Uterus (tissue), 4 donors: ENCODE results near the gene SPOCK1. TPM values are rescaled to one million over a fixed set of nuclear protein-coding genes. Genes with fewer than 3 reads are reported as not detected.

Experiments used
- DNase-seq, 2 donors: peaks; one replicate each; pipeline ENCODE4 v3.0.0-alpha.2; 2019 to 2020
- H3K27ac ChIP-seq, 2 donors: fragments of 200-600 bp; sonication (generic); 1 replicate in 1 of 2; 2 replicates in 1 of 2; pipeline ENCODE4 v1.5.1; 2016 to 2018
- H3K27me3 ChIP-seq, 2 donors: fragments of 200-600 bp; sonication (generic); one replicate each; pipeline ENCODE4 v1.5.1; 2018 to 2019; ENCODE audit warnings: control low read depth in 1 of 2
- H3K36me3 ChIP-seq, 2 donors: fragments of 200-600 bp; sonication (generic); one replicate each; pipeline ENCODE4 v1.5.1; 2019; ENCODE audit warnings: control low read depth in 1 of 2
- H3K4me1 ChIP-seq, 2 donors: fragments of 200-600 bp; sonication (generic); one replicate each; pipeline ENCODE4 v1.5.1; 2018 to 2019; ENCODE audit warnings: control low read depth in 1 of 2
- H3K4me3 ChIP-seq, 2 donors: fragments of 200-600 bp; sonication (generic); 1 replicate in 1 of 2; 2 replicates in 1 of 2; pipeline ENCODE4 v1.5.1; 2018 to 2019; ENCODE audit warnings: mild to moderate bottlenecking in 1 of 2
- H3K9me3 ChIP-seq, 2 donors: fragments of 200-600 bp; sonication (generic); one replicate each; pipeline ENCODE4 v1.5.1; 2019; ENCODE audit warnings: control low read depth in 1 of 2
- POLR2A ChIP-seq, 2 donors: fragments of 450-650 bp; IDR thresholded peaks; one replicate each; pipeline ENCODE4 v1.6.1; 2016; ENCODE audit warnings: antibody characterized with exemption in 2 of 2, mild to moderate bottlenecking in 1 of 2, moderate library complexity in 1 of 2
- intact Hi-C: fragments of 100-400 bp; cut with DNase I; formaldehyde crosslinking; loops from one replicate; pipeline ENCODE4 v1.15.1; 2023; ENCODE audit warnings: low total_unique reads
- total RNA-seq, 4 donors: library from RNA; depleted of rRNA in 3 of 4; stranded (reverse); fragments of >200 nt in 3 of 4; gene quantifications; one replicate each; pipeline versions ENCODE4 v1.1.0 to v1.2.4, GENCODE V29; 2014 to 2023
- TF ChIP-seq, protein P1 (sequence below), 4 experiments: fragments of 200-600 bp in 2 of 4; fragments of 450-650 bp in 2 of 4; sonication (generic) in 2 of 4; IDR thresholded peaks; one replicate each; pipeline ENCODE4 v1.5.1; 2016 to 2019; ENCODE audit warnings: antibody characterized with exemption in 4 of 4, mild to moderate bottlenecking in 2 of 4, moderate library complexity in 1 of 4
- donor health status: DM: yes; HTN: yes; CAD: no.

SPOCK1 gene
- total RNA-seq, 4 donors from 2014 or later, result 31.8 to 131 (median 45.1) TPM

DNA sequence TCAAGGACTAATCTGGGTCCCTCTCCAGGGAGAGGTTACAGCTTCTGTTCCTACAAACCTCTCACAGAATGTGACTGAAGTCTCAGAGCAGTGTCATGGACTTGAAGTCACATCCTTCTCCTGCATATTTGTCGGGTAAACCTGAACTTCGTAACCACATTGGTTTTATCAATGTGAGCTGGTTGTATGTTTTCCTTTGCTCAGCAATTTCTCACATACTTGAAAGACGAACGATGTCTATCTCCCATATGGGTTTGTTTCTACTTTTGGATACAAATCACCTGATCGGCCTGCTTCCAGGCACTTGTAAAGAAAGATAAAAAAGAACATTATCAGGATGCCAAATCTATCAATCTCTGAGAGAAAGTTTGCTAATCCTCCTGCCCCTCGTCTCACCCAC, 411.0 kb downstream of the SPOCK1 start:
- Histone ChIP-seq H3K27ac (no peak overlapping the region), H3K27me3 (no peaks in the 10 kb centered on the region), H3K9me3 (no peaks in the 10 kb centered on the region), H3K36me3 (no peaks in the 10 kb centered on the region), H3K4me1 (no peaks in the 10 kb centered on the region), H3K4me3 (no peak overlapping the region)
- TF ChIP-seq POLR2A (IDR thresholded peaks at IDR 0.05), result no peak
- TF ChIP-seq, protein P1, sequence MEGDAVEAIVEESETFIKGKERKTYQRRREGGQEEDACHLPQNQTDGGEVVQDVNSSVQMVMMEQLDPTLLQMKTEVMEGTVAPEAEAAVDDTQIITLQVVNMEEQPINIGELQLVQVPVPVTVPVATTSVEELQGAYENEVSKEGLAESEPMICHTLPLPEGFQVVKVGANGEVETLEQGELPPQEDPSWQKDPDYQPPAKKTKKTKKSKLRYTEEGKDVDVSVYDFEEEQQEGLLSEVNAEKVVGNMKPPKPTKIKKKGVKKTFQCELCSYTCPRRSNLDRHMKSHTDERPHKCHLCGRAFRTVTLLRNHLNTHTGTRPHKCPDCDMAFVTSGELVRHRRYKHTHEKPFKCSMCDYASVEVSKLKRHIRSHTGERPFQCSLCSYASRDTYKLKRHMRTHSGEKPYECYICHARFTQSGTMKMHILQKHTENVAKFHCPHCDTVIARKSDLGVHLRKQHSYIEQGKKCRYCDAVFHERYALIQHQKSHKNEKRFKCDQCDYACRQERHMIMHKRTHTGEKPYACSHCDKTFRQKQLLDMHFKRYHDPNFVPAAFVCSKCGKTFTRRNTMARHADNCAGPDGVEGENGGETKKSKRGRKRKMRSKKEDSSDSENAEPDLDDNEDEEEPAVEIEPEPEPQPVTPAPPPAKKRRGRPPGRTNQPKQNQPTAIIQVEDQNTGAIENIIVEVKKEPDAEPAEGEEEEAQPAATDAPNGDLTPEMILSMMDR (IDR thresholded peaks at IDR 0.05), result no peak
- intact Hi-C loops, result no loop called here
- no peak for DNase-seq

DNA sequence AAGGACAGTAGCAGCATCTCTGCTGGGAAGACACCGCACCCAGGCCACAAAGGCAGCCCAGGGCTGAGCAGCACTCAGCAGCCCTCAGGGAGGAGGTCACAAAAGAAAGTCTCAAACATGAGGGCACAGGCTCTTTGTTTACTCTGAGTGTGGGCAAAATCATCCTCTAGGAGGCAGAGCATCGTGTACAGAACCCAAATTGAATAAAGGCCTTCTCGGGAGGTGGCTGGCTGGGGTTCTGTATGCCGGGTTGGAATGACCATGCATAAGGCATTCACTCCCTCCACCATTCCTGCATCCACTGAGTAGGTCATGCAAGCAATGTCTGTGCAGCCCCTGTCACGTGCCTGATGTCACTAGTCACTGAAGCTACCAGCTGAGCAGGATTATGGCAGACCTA, 412.8 kb downstream of the SPOCK1 start:
- no peak for TF ChIP-seq POLR2A (IDR thresholded peaks at IDR 0.05)
- TF ChIP-seq, protein P1 (IDR thresholded peaks at IDR 0.05), result no peak
- no peak for DNase-seq
- intact Hi-C loops, result no loop called here
- Histone ChIP-seq H3K27ac (no peak overlapping the region), H3K4me3 (no peak overlapping the region), H3K9me3 (no peaks in the 10 kb centered on the region), H3K27me3 (no peaks in the 10 kb centered on the region), H3K36me3 (no peaks in the 10 kb centered on the region), H3K4me1 (no peaks in the 10 kb centered on the region)

DNA sequence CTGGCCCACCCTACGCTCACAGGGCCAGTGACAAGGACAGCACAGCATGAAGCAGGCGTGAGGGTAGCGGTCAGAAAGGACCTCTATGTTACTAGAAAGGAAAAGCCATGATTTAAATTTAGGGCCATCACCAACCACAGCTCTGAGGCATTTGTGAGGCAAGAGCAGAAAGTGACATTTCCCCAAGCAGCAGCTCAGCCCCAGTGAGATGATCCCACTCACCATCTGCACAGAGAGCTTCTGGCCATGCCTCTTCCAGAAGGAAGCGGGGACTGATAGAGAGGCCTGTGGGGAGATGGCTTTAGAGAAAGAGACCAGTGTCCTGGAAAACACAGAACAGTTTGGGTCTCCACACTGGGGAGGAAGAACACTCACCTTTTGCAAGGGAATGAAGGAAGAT, 413.9 kb downstream of the SPOCK1 start:
- Histone ChIP-seq H3K27me3 (no peaks in the 10 kb centered on the region), H3K36me3 (no peaks in the 10 kb centered on the region), H3K4me1 (no peaks in the 10 kb centered on the region), H3K27ac (no peak overlapping the region), H3K9me3 (no peaks in the 10 kb centered on the region), H3K4me3 (no peak overlapping the region)
- TF ChIP-seq POLR2A (IDR thresholded peaks at IDR 0.05), result no peak
- TF ChIP-seq, protein P1 (IDR thresholded peaks at IDR 0.05), result no peak
- DNase-seq, result no peak
- intact Hi-C loops, result no loop called here

DNA sequence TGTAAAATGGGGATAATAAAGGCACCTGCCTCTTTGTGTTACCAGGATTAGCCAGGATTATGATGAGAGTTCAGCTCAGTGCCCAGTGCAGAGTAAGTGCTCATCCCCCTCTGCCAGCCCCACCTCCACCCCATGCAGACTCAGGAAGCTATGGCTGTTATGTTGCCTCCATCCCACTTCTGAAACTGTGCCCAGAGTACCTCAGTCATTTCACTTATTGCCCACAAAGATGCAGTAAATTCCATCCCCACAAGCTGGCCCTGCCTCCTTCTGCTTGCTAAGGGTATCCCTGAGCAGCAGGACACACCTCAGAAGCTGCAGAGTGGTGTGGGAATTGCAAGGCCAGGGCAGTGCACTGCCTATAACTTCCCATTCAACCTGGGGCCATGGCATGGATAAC, 415.1 kb downstream of the SPOCK1 start:
- H3K4me1 ChIP-seq, result no peaks in the 10 kb centered on the region
- intact Hi-C loops, result no loop called here
- no peaks in the 10 kb centered on the region for H3K9me3 ChIP-seq
- H3K27me3 ChIP-seq, result no peaks in the 10 kb centered on the region
- no peak overlapping the region for H3K27ac ChIP-seq
- TF ChIP-seq, protein P1 (IDR thresholded peaks at IDR 0.05), result no peak
- no peak for TF ChIP-seq POLR2A (IDR thresholded peaks at IDR 0.05)
- no peak for DNase-seq
- no peaks in the 10 kb centered on the region for H3K36me3 ChIP-seq
- H3K4me3 ChIP-seq, result no peak overlapping the region

DNA sequence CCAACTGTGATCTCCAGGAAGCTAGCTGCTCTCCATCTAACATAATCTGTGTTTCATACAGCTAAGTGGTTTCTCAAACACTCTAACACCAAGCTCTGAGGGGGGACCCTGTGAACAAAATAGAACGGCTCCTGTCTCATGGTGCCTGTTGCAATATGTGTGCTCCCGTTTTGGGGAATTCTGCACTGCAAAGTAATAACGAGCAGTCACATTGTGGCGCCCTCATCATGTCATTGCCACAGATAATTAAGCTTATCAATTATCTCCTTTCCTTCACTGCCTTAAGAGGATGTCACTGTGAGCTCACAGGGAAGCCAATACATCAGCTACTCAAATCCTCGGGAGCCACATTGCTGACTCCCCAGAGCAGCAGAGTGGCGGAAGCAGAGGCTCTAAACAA, 416.2 kb downstream of the SPOCK1 start:
- H3K36me3 ChIP-seq, result no peaks in the 10 kb centered on the region
- DNase-seq, result no peak
- H3K27ac ChIP-seq, result no peak overlapping the region
- H3K4me3 ChIP-seq, result no peak overlapping the region
- no peaks in the 10 kb centered on the region for H3K4me1 ChIP-seq
- H3K27me3 ChIP-seq, result no peaks in the 10 kb centered on the region
- intact Hi-C loops, result no loop called here
- no peaks in the 10 kb centered on the region for H3K9me3 ChIP-seq
- TF ChIP-seq POLR2A (IDR thresholded peaks at IDR 0.05), result no peak
- TF ChIP-seq, protein P1 (IDR thresholded peaks at IDR 0.05), result no peak
